ENCODE measurements around the gene VSTM5. TPM values are rescaled to one million over a fixed set of nuclear protein-coding genes. Genes with fewer than 3 reads are reported as not detected.
"Not testable (repeated sequence)": the region's sequence is repeated elsewhere in the genome, so short reads cannot be mapped to it uniquely, and the experiment has no call there.

The VSTM5 gene
- total RNA-seq, 1 donor from 2014 or later, result not detected

GRCh38 chr11:93817426-93818348 lies 32.7 kb downstream of the VSTM5 start:
- peak; percentile 74 for ATAC-seq (ENCODE audit: poor library complexity)

GRCh38 chr11:93814966-93815633 lies 35.3 kb downstream of the VSTM5 start:
- intact Hi-C loops (cut with DNase I), result no loop called here
- DNase-seq (no peak), ATAC-seq (ENCODE audit: poor library complexity) (no peak)

More at GRCh38 chr11:93817426-93818348, 32.7 kb downstream of the VSTM5 start:
- no peak for DNase-seq
- intact Hi-C loops (cut with DNase I), result no loop called here

DNA sequence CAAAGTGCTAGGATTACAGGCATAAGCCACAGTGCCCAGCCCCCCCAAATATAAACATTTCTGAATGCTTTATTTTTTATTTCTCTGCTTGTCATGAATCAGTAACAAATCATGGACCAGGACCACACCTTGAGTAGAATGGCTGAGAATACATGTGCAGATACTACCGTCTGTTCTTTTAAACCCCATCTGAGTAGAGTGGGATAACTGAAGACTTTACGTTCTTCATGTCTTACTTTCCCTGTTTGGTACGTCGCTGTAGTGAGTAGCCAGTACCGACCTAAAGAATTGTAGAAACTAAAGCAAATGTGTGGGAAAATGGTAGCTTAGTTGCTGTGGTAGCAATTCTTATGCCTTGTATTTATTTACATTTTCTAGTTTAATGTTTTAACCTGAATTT lies 36.4 kb downstream of the VSTM5 start:
- no peak for DNase-seq
- intact Hi-C loops (cut with DNase I), result no loop called here

GRCh38 chr11:93807980-93808379 lies 42.4 kb downstream of the VSTM5 start:
- ATAC-seq (ENCODE audit: poor library complexity) (no peak), DNase-seq (no peak)
- intact Hi-C loops (cut with DNase I), result no loop called here

More for the DNA sequence above, 36.4 kb downstream of the VSTM5 start:
- no peak for ATAC-seq (ENCODE audit: poor library complexity)

GRCh38 chr11:93804879-93805278 lies 45.5 kb downstream of the VSTM5 start:
- ATAC-seq (ENCODE audit: poor library complexity) (no peak), DNase-seq (no peak)
- intact Hi-C loops (cut with DNase I), result no loop called here

DNA sequence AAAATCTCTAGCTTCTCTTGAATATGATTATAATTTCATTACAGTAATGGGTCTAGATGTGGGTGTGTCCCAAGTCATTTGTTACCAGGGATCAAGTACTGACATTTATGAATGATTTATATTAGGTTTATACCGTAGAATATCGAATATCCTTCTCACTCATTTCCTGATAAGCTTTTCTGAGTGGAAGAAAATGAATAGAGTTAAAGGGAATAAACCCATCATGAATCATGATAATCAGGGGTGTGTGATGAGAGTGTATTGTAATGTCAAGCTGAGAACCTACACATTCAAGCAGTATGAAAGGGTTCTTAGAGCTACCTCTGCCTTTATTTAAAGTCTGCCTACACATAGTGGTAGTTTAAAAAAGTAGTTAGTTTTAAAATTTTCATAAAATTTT lies 49.1 kb downstream of the VSTM5 start:
- intact Hi-C loops (cut with DNase I), result no loop called here
- DNase-seq, result no peak

GRCh38 chr11:93796441-93797231 lies 53.8 kb downstream of the VSTM5 start:
- intact Hi-C loops (cut with DNase I), result no loop called here
- DNase-seq, result no peak
- ATAC-seq (ENCODE audit: poor library complexity), result no peak

More for the DNA sequence above, 49.1 kb downstream of the VSTM5 start:
- no peak for ATAC-seq (ENCODE audit: poor library complexity)

GRCh38 chr11:93791493-93791892 lies 58.9 kb downstream of the VSTM5 start:
- intact Hi-C loops (cut with DNase I), result no loop called here
- no peak for DNase-seq
- no peak for ATAC-seq (ENCODE audit: poor library complexity)

GRCh38 chr11:93784935-93785360 lies 65.5 kb downstream of the VSTM5 start:
- no peak for DNase-seq
- intact Hi-C loops (cut with DNase I), result loop anchor here (5.0 kb wide), 1 partner anchor 43 kb away; the partner anchor contains the start of genes C11orf54 and TAF1D
- peak; percentile 1 for ATAC-seq (ENCODE audit: poor library complexity)

DNA sequence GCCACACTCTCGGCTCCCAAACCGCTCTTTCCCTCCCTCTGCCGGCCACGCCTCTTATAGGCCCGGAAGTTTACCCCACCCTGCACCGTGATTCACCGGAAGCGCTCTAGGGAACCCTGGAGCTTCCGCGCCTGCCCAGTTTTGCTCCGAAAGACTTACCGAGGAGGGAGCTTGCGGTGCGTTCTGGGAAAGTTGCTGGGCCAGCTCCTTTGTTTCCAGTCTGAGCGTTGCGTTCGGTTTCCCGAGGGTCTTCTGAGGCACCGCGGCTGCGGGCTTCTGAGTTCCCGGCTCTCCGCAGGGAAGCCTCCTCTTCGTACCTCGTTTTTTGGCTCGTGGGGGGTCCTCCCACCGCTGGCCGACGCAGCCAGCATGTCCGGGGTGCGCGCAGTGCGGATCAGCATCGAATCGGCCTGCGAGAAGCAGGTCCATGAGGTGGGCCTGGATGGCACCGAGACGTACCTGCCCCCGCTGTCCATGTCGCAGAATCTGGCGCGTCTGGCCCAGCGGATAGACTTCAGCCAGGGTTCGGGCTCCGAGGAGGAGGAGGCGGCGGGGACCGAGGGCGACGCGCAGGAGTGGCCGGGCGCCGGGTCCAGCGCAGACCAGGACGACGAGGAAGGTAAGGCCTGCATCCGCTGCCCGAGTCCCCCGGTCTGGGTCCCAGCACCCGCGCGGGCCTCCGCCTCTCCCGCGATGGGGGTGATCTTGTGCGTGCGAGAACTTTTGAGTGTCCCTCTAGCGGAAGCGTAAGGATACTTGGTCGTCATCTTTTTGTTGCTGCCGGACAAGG lies 66.1 kb downstream of the VSTM5 start, which contains the start of gene MED17:
Gene MED17 (plus strand): TSS at position 138 of the 790 bp plus-strand sequence. CDS start 232 bp downstream, at position 370.
- peak; percentile 94 for DNase-seq
- ATAC-seq (ENCODE audit: poor library complexity), result peak; percentile 100
- intact Hi-C loops (cut with DNase I), result loop anchor here (5.0 kb wide), 1 partner anchor 42 kb away; the partner anchor contains the start of genes C11orf54 and TAF1D

DNA sequence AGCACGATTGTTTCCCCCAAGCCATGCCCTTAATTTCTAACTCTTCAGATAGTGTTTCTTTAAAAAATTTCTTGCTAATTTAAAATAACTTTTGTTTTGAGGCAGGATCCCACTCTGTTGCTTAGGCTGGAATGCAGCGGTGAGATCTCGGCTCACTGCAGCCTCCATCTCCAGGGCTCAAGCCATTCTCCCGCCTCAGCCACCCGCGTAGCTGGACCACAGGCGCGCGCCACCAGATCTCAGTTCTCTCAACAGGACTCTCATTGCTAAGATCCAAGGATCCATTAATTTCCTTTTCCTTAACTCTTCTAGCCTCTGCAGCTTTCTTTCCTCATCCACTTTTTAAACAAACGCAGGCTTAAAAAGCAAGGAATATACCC lies 66.7 kb downstream of the VSTM5 start:
- intact Hi-C loops (cut with DNase I), result loop anchor here (5.0 kb wide), 1 partner anchor 41 kb away; the partner anchor contains the start of genes C11orf54 and TAF1D

DNA sequence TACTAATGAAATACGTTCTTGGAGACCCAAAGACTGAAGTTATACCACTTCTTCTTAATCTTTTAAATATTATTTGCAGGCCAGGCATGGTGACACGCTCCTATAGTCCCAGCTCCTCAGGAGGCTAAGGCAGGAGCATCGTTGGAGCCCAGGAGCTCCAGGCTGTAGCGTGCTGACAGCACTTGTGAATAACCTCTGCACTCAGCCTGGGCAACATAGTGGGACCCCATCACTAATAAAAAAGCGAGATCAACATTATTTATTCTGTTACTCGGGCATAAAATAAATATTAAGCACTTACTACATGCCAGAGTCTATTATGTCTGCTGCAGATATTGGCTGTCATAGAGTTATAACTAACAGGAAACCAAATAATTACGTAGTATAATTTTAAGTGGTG lies 67.1 kb downstream of the VSTM5 start:
- no peak for ATAC-seq (ENCODE audit: poor library complexity)
- intact Hi-C loops (cut with DNase I), result loop anchor here (5.0 kb wide), 1 partner anchor 41 kb away; the partner anchor contains the start of genes C11orf54 and TAF1D
- DNase-seq, result no peak

More for the DNA sequence above, 66.7 kb downstream of the VSTM5 start:
- ATAC-seq (ENCODE audit: poor library complexity) (peak; percentile 62), DNase-seq (no peak)

DNA sequence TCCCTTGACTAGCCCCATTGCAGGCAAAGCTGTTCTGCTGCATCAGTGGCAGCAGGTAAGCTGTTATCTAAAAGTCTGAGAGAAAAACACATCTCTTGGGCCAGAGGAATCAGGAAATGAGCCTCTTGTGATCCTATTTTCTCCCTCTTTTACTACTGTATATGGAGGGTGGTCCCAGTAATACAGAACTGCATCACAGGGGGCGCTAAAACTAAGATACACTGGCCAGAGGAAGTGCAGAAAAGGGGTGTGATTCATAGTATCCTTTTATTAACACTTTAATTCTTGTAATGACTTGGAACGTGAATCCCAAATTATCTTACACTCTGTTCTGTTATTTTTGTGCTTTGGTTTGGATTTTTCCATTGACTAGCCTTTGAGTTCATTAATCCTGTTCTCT lies 75.1 kb downstream of the VSTM5 start:
- no peak for DNase-seq
- no peak for ATAC-seq (ENCODE audit: poor library complexity)
- intact Hi-C loops (cut with DNase I), result no loop called here

- DNase-seq; intact Hi-C loops (cut with DNase I); ATAC-seq (ENCODE audit: poor library complexity): not testable (repeated sequence)
These were observed 75.9 kb downstream of the VSTM5 start for GRCh38 chr11:93774560-93774959.

GRCh38 chr11:93773601-93774200 lies 76.7 kb downstream of the VSTM5 start:
- no peak for DNase-seq
- no peak for ATAC-seq (ENCODE audit: poor library complexity)
- intact Hi-C loops (cut with DNase I), result no loop called here

DNA sequence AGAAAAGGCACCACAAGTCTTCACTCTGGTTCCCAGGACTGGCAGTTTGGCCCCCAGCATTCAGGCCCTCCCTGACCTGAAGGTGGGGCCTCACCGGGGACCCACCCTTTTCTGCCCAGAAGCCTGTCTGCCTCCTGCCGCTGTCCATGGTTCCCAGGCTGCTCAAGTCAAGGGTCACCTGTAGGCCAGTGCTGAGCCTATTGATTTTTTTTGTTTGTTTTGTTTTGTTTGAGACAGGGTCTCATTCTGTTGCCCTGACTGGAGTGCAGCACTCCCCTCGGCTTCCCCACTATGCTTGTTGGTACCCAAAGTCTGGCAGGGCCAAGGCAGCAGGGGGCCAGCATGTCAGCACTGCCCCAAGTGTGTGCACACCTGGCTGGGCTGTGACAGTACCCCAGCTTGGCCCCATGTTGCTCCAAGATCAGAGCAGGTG lies 77.4 kb downstream of the VSTM5 start:
- ATAC-seq (ENCODE audit: poor library complexity) (no peak), DNase-seq (no peak)
- intact Hi-C loops (cut with DNase I), result no loop called here

DNA sequence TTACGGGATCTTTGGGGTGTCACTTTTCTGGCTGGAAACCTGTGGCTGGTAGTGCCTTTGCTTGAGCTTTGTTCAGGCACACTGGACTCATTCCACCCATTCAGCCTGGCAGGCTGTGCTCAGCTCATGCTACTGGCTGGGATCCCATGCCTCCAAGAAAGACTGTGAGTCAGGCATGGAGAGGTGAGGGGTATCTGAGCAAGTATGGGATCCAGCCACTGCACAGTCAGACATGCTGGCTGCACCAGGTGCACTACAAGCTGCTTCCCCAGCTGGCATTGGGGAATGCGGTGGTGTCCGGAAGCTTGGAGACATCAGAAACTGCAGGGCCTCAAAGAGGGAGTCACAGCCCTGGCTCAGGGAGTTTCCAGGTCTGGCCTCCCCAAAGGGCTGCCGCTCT lies 78.3 kb downstream of the VSTM5 start:
- no peak for ATAC-seq (ENCODE audit: poor library complexity)
- intact Hi-C loops (cut with DNase I), result no loop called here
- no peak for DNase-seq

All from Right ventricle myocardium superior (tissue), 1 donor.